IMR-90 (cell line): ENCODE results near the gene HSF2.

Source experiments
- BHLHE40 ChIP-seq: fragments of 150-350 bp; IDR thresholded peaks from 2 replicates; pipeline ENCODE4 v1.6.1; 2016; ENCODE audit warnings: mild to moderate bottlenecking, low read depth, low read length
- CEBPB ChIP-seq: IDR thresholded peaks from 2 replicates; pipeline ENCODE4 v1.6.1; 2012; ENCODE audit warnings: low read depth, low read length, improper control_type of control experiment
- CTCF ChIP-seq: conservative IDR thresholded peaks from 2 replicates; pipeline ENCODE4 v1.5.1; 2012; ENCODE audit warnings: mild to moderate bottlenecking, low read depth, low read length, improper control_type of control experiment
- ELK1 ChIP-seq: fragments of 150-350 bp; IDR thresholded peaks from 2 replicates; pipeline ENCODE4 v1.6.1; 2016; ENCODE audit warnings: low read depth, mild to moderate bottlenecking, low read length, moderate library complexity, borderline replicate concordance
- FOS ChIP-seq: fragments of 150-350 bp; IDR thresholded peaks from 2 replicates; pipeline ENCODE4 v1.6.1; 2016; ENCODE audit warnings: low read depth, low read length
- MAFK ChIP-seq: IDR thresholded peaks from 2 replicates; pipeline ENCODE4 v1.6.1; 2012; ENCODE audit warnings: low read depth, low read length, improper control_type of control experiment
- MXI1 ChIP-seq: IDR thresholded peaks from 2 replicates; pipeline ENCODE4 v1.6.1; 2012; ENCODE audit warnings: low read depth, mild to moderate bottlenecking, low read length, moderate library complexity, borderline replicate concordance
- NFE2L2 ChIP-seq: fragments of 150-350 bp; IDR thresholded peaks from 2 replicates; pipeline ENCODE4 v1.6.1; 2016; ENCODE audit warnings: low read depth, mild to moderate bottlenecking, low read length
- POLR2A ChIP-seq: IDR thresholded peaks from 2 replicates; pipeline ENCODE4 v1.6.1; 2012; ENCODE audit warnings: mild to moderate bottlenecking, low read depth, low read length
- RAD21 ChIP-seq: IDR thresholded peaks from 2 replicates; pipeline ENCODE4 v1.6.1; 2012; ENCODE audit warnings: low read length, improper control_type of control experiment
- RFX5 ChIP-seq: IDR thresholded peaks from 2 replicates; pipeline ENCODE4 v1.8.0; 2012; ENCODE audit warnings: low read depth, mild to moderate bottlenecking, low read length, moderate library complexity

DNA sequence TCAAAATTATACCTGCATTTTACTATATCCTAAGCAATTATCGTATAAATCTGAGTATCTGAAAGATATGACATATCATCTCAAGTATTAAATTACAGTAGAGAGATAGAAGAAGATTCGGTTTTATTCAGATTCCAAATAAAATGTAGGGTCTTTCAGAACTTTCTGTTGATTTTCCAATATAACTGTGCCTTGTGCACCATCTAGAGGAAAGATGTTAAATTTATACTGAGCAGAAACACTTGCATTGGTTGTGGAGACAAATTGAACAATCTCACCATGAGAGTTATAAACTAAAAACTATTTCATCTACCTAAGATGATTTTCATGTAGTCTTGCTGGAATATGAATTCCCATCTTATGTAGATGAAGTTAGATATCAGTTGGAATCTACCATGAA lies 26.8 kb upstream of the HSF2 start:
- peak; percentile 21; the same call in 1 of the 2 replicates for TF ChIP-seq CTCF
- 0 out of 2 replicates have a peak, but pooled peaks have one; percentile 21 for TF ChIP-seq RAD21
- TF ChIP-seq NFE2L2: no peak
- TF ChIP-seq CEBPB: no peak
- TF ChIP-seq POLR2A: no peak
- TF ChIP-seq BHLHE40: no peak
- no peak for TF ChIP-seq FOS
- no peak for TF ChIP-seq RFX5
- TF ChIP-seq MAFK: no peak
- no peak for TF ChIP-seq ELK1
- TF ChIP-seq MXI1: no peak
